ENCODE measurements around the gene PMPCA.
"Not testable (repeated sequence)": the region's sequence is repeated elsewhere in the genome, so short reads cannot be mapped to it uniquely, and the experiment has no call there.

GRCh38 chr9:136425367-136425766 lies 14.9 kb downstream of the PMPCA start:
- not testable (repeated sequence) for TF ChIP-seq CTCF (IDR thresholded peaks at IDR 0.05); POLR2A (IDR thresholded peaks at IDR 0.05; ENCODE audit: low read depth); EP300 (IDR thresholded peaks at IDR 0.05); POLR2AphosphoS5 (IDR thresholded peaks at IDR 0.05)

Measured in esophagus muscularis mucosa (tissue), 4 donors.